Measurements from ENCODE around the gene CEP68. TPM values are rescaled to one million over a fixed set of nuclear protein-coding genes. Genes with fewer than 3 reads are reported as not detected.
A peak's percentile ranks its signal among the peaks of the same experiment; 100 is the strongest.

The CEP68 gene
- polyA plus RNA-seq, 2 of the 4 experiments (the other 2 are of a cell fraction): 6.8 to 9.2 TPM

DNA sequence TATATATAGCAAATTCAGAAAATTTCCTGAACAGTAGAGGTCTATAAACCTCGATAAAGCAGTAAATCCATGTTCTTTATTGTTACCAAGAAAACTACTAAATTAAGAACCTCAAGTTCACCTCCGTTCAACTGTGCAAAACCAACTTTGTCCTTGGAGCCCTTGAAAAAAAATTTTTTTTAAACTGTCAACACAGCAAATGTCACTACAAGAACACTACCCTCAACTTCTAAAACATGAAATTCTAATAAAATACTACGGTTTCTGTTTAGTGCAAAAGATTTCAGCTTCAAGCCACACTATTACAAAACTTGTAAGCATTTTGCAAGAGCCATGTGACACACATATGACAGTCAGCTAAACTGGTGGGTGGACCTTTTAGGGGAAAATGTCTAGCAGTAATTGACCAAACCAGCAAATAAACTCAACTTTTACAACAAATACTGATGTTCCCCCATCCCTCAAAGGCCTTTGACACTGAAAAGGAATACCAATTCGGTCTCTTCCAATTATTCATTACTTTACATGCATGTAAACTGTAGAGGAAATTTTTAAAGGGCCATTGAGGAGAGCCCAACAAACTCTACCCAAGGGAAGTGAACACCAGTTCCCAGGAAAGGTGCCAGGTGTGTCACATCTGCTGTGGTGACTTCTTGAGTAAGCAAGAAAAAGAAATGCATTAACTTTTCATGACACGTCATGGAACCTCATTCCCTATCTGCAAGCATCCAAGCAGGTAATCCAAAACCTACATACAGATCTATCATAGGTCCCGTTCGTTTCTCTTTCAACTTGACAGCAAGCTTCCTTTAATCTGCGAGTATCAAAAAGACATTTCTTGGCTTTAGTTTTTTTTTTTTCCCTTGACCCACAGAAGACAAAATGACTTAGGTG is 72.3 kb downstream of the CEP68 start:
- no peak for ATAC-seq
- FAIRE-seq: no peak
- no peak for DNase-seq (ENCODE audit: low read depth in 1 of 2, low spot score in 1 of 2)
- H3K27ac ChIP-seq: peak overlapping the region; percentile 93 to 95
- H3K4me2 ChIP-seq: peak overlapping the region; percentile 88
- H3K9me3 ChIP-seq: no peaks in the 10 kb centered on the region
- WGBS (ENCODE audit: missing lambda C conversion rate): 19% methylated on average over 8 of the region's 8 CpGs
- no peak for TF ChIP-seq KDM5A (IDR thresholded peaks at IDR 0.05)
- peak; percentile 73 for TF ChIP-seq MAFK (IDR thresholded peaks at IDR 0.05; ENCODE audit: partially characterized antibody)
- TF ChIP-seq ESRRA (IDR thresholded peaks at IDR 0.05; ENCODE audit: borderline replicate concordance, low read length): no peak
- TF ChIP-seq, protein P1, sequence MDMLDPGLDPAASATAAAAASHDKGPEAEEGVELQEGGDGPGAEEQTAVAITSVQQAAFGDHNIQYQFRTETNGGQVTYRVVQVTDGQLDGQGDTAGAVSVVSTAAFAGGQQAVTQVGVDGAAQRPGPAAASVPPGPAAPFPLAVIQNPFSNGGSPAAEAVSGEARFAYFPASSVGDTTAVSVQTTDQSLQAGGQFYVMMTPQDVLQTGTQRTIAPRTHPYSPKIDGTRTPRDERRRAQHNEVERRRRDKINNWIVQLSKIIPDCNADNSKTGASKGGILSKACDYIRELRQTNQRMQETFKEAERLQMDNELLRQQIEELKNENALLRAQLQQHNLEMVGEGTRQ (IDR thresholded peaks at IDR 0.05): peak; percentile 38; the same call in 1 of the 2 replicates
- no peak for TF ChIP-seq PHF8 (IDR thresholded peaks at IDR 0.05; ENCODE audit: borderline replicate concordance, low read depth)
- peak; percentile 22 to 51; a peak in 1 of 4 replicates for TF ChIP-seq CEBPB (IDR thresholded peaks at IDR 0.05)
- TF ChIP-seq NR3C1 (IDR thresholded peaks at IDR 0.05): no peak
- peaks cover 46% of the 10 kb centered on the region for H3K4me1 ChIP-seq
- peak overlapping the region; percentile 85 for H3K4me3 ChIP-seq
- ChIA-PET POLR2A (interaction anchor here (0.7 to 2.5 kb wide), 3 partner anchors 63 to 551 kb away, joined by 3 to 41 read pairs (median 6); partner anchors contain the start of gene ACTR2), CTCF (interaction anchor here (0.6 to 3.2 kb wide), 8 partner anchors 11 to 863 kb away, joined by 3 to 20 read pairs (median 4); no protein-coding TSS in a partner anchor)

DNA sequence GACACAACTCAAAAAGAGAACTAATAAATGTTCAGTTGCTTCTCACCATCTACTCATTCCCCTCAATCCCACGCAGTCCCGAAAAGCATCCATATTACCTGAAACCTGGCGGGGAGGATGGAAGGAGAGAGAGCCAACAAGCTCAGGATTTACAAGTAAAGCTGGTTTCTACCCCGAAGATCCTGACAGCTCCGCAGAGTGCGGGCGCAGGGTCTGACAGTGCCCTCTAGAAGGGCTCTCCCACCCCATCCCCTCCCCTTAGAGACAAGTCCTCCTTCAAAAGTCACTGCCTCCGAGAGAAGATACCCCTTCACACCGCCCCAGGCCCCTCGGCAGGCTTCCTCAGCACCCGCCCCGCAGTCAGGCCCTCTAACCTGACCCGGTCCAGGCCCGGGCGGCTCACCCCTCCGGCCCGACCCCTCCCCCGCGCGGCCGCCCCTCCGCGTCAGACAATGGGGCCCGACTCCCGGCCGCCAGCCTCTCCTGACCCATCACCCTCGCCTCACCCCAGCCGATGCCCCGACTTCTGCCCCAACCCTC is 73.1 kb downstream of the CEP68 start:
- 2% methylated on average over 10 of the region's 29 CpGs for WGBS (ENCODE audit: missing lambda C conversion rate)
- Histone ChIP-seq H3K4me3 (peak overlapping the region; percentile 85), H3K4me1 (peaks cover 46% of the 10 kb centered on the region), H3K9me3 (no peaks in the 10 kb centered on the region), H3K4me2 (peak overlapping the region; percentile 88), H3K27ac (peak overlapping the region; percentile 93 to 95)
- ChIA-PET CTCF (interaction anchor here (0.7 to 3.2 kb wide), 19 partner anchors 8 to 211 kb away, joined by 3 to 20 read pairs (median 4); partner anchors contain the start of gene ACTR2), POLR2A (interaction anchor here (0.6 to 2.5 kb wide), 27 partner anchors 9 to 552 kb away, joined by 3 to 41 read pairs (median 4); partner anchors contain the start of genes ACTR2, CEP68, SERTAD2 and SLC1A4)
- DNase-seq (ENCODE audit: low read depth in 1 of 2, low spot score in 1 of 2): no peak
- FAIRE-seq: no peak
- ATAC-seq: peak; percentile 31 to 41
- TF ChIP-seq TFCP2L1 (CRISPR knock-in tag; IDR thresholded peaks at IDR 0.05): 0 out of 2 replicates have a peak, but pooled peaks have one; percentile 5
- TF ChIP-seq, protein P1 (IDR thresholded peaks at IDR 0.05): no peak

DNA sequence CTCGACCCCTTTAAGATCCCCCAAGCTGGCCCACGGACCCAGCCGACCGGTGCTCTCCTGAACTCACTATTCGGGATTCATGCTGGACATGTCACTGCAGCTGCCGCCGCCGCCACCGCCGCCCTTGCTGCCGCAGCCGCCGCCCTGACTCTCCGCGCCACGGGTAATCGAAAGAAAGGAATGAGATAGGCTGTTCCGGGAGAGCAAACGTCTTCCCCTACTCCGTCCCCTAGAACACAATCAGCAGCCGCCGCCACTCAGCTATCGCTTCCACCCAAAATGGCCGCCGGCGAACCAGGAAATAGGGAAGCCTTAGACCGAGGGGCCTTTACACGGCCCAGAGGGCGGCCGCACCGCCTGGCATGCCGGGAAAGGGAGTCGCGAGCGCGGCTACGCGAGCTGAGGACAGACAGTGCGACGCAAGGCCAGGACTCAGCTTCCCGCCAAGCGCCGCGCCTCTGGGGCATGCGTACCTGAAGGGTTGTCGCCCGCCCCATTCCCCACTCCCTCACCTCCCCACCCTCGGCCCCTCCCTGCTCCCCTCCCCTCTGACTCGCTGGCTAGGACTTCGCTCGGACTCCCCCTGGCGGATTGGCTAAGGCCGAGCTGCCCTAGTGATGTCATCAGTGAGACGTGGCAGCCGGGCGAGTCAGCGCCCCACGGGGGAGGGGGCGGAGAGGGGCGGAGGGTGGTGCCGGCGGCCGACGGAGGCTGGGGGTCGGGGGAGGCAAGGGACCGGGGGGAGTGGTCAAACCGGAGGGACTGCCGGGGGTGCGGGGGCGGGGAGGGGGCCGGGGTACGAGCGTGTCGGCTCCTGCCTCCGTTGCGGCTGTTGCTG is 73.8 kb downstream of the CEP68 start, which contains the start of gene RAB1A:
Gene RAB1A (minus strand): TSS at position 281 of the 838 bp plus-strand sequence. CDS start 191 bp downstream, at position 90.
- POLR2A ChIA-PET: interaction anchor here (0.5 to 2.5 kb wide), 39 partner anchors 8 to 799 kb away, joined by 3 to 41 read pairs (median 4); partner anchors contain the start of genes ACTR2, CEP68, SERTAD2 and SLC1A4
- 2% methylated on average over 42 of the region's 76 CpGs for WGBS (ENCODE audit: missing lambda C conversion rate)
- TF ChIP-seq FOXS1 (CRISPR knock-in tag; IDR thresholded peaks at IDR 0.05) (no peak), TFCP2L1 (CRISPR knock-in tag; IDR thresholded peaks at IDR 0.05) (0 out of 2 replicates have a peak, but pooled peaks have one; percentile 3), RARB (CRISPR knock-in tag; IDR thresholded peaks at IDR 0.05) (no peak), MYC (IDR thresholded peaks at IDR 0.05; ENCODE audit: borderline replicate concordance, low read length) (peak; percentile 86), RFX5 (IDR thresholded peaks at IDR 0.05) (0 out of 2 replicates have a peak, but pooled peaks have one; percentile 35), RAD21 (conservative IDR thresholded peaks at IDR 0.05 in 1 of 2, IDR thresholded peaks at IDR 0.05 in 1 of 2) (peak in 1 of 2 experiments; percentile 46; a peak in 2 of 5 replicates), POLR2A (IDR thresholded peaks at IDR 0.05; ENCODE audit: low read length) (peak; percentile 78), SMC3 (IDR thresholded peaks at IDR 0.05) (peak; percentile 39; the same call in 1 of the 3 replicates), PHF8 (IDR thresholded peaks at IDR 0.05; ENCODE audit: borderline replicate concordance, low read depth) (peak; percentile 93), BHLHE40 (IDR thresholded peaks at IDR 0.05; ENCODE audit: low read depth, low read length) (no peak), FOSL2 (IDR thresholded peaks at IDR 0.05) (no peak), FOSL2 (CRISPR knock-in tag; IDR thresholded peaks at IDR 0.05) (0 out of 2 replicates have a peak, but pooled peaks have one; percentile 14), CEBPB (IDR thresholded peaks at IDR 0.05) (0 out of 4 replicates have a peak, but pooled peaks of 1 of the 2 experiments have one; percentile 43), RNF2 (IDR thresholded peaks at IDR 0.05; ENCODE audit: borderline replicate concordance, low read depth) (no peak), JUN (IDR thresholded peaks at IDR 0.05) (peak; percentile 71 to 79; a peak in 3 of 5 replicates)
- TF ChIP-seq, protein P2, sequence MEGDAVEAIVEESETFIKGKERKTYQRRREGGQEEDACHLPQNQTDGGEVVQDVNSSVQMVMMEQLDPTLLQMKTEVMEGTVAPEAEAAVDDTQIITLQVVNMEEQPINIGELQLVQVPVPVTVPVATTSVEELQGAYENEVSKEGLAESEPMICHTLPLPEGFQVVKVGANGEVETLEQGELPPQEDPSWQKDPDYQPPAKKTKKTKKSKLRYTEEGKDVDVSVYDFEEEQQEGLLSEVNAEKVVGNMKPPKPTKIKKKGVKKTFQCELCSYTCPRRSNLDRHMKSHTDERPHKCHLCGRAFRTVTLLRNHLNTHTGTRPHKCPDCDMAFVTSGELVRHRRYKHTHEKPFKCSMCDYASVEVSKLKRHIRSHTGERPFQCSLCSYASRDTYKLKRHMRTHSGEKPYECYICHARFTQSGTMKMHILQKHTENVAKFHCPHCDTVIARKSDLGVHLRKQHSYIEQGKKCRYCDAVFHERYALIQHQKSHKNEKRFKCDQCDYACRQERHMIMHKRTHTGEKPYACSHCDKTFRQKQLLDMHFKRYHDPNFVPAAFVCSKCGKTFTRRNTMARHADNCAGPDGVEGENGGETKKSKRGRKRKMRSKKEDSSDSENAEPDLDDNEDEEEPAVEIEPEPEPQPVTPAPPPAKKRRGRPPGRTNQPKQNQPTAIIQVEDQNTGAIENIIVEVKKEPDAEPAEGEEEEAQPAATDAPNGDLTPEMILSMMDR (IDR thresholded peaks at IDR 0.05): peak; percentile 42
- TF ChIP-seq, protein P3, sequence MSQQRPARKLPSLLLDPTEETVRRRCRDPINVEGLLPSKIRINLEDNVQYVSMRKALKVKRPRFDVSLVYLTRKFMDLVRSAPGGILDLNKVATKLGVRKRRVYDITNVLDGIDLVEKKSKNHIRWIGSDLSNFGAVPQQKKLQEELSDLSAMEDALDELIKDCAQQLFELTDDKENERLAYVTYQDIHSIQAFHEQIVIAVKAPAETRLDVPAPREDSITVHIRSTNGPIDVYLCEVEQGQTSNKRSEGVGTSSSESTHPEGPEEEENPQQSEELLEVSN (IDR thresholded peaks at IDR 0.05; ENCODE audit: borderline replicate concordance, low read depth): peak; percentile 63; the same call in 1 of the 2 replicates
- TF ChIP-seq, protein P4, sequence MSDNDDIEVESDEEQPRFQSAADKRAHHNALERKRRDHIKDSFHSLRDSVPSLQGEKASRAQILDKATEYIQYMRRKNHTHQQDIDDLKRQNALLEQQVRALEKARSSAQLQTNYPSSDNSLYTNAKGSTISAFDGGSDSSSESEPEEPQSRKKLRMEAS (IDR thresholded peaks at IDR 0.05): peak; percentile 66

More for the DNA sequence above, 73.8 kb downstream of the CEP68 start, which contains the start of gene RAB1A:
- no peaks in the 10 kb centered on the region for H3K9me3 ChIP-seq
- FAIRE-seq: no peak
- CTCF ChIA-PET: interaction anchor here (0.7 to 3.2 kb wide), 20 partner anchors 8 to 212 kb away, joined by 3 to 20 read pairs (median 4); partner anchors contain the start of gene ACTR2
- peak within 1 kb of the TSS; percentile 88 for H3K4me2 ChIP-seq
- H3K27ac ChIP-seq: peak within 1 kb of the TSS; percentile 95
- ATAC-seq: peak; percentile 91 to 97
- DNase-seq (ENCODE audit: low read depth in 1 of 2, low spot score in 1 of 2): peak; percentile 96 to 100
- peak within 1 kb of the TSS; percentile 85 for H3K4me3 ChIP-seq
- peaks cover 42% of the 10 kb centered on the region for H3K4me1 ChIP-seq

Data from A549 (cell line).